Lower leg skin (tissue), 3 donors: ENCODE data around the gene PHIP.

Experiments
- POLR2A ChIP-seq, 2 donors: fragments of 450-650 bp; IDR thresholded peaks; one replicate each; pipeline ENCODE4 v1.6.1; 2016 to 2017; ENCODE audit warnings: antibody characterized with exemption in 2 of 2, mild to moderate bottlenecking in 1 of 2, moderate library complexity in 1 of 2
- TF ChIP-seq, protein P1 (sequence below), 3 donors: fragments of 450-650 bp; IDR thresholded peaks; one replicate each; pipeline ENCODE4 v1.5.1; 2016; ENCODE audit warnings: antibody characterized with exemption in 3 of 3, mild to moderate bottlenecking in 3 of 3, moderate library complexity in 2 of 3

DNA sequence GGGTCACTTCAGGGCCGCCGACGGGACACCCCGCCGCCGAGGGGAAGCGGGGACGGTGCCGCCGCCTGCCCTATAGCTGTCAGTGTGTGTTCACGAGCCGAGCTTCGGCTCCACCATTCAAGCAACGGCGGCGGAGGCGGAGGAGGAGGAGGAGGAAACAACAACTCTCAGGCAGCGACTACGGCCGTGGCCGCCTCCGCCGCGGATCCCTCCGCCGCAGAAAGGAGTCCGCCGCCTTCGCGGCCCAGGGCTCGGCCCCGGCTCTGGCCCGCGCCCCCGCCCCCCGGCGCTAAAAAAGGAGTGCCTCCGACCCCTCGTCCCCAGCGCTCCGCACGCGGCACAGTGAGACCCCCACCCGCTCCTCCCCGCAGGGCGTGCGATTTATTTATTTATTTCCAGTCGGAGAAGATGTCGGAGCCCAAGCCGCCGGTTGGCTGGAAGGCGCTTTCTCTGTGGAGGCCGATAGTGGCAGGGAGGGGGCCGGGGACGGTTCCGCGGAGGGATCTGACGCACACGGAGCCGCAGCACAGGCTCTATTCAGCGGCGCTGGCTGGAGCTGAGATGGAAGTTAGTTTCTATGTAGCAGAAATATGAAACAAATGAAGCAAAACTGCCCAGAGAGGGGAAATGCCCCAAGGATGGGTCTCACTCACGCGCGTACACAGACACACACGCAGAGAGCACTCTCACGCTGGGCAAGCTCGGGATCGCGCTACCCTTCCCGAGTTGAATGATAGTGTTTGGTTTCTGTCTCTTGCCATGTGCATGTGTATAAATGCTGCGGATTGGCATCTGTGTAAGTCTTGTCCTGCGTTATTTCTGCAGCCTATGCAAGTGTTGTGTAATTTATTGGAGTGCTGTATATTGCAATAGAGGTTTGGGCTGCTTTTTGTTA, at the start of gene PHIP:
- TF ChIP-seq, protein P1, sequence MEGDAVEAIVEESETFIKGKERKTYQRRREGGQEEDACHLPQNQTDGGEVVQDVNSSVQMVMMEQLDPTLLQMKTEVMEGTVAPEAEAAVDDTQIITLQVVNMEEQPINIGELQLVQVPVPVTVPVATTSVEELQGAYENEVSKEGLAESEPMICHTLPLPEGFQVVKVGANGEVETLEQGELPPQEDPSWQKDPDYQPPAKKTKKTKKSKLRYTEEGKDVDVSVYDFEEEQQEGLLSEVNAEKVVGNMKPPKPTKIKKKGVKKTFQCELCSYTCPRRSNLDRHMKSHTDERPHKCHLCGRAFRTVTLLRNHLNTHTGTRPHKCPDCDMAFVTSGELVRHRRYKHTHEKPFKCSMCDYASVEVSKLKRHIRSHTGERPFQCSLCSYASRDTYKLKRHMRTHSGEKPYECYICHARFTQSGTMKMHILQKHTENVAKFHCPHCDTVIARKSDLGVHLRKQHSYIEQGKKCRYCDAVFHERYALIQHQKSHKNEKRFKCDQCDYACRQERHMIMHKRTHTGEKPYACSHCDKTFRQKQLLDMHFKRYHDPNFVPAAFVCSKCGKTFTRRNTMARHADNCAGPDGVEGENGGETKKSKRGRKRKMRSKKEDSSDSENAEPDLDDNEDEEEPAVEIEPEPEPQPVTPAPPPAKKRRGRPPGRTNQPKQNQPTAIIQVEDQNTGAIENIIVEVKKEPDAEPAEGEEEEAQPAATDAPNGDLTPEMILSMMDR (IDR thresholded peaks at IDR 0.05) = no peak
- TF ChIP-seq POLR2A (IDR thresholded peaks at IDR 0.05) = no peak
